ENCODE data around the gene GLG1. TPM values are rescaled to one million over a fixed set of nuclear protein-coding genes. Genes with fewer than 3 reads are reported as not detected.
"Not testable (repeated sequence)": the region's sequence is repeated elsewhere in the genome, so short reads cannot be mapped to it uniquely, and the experiment has no call there.

GLG1 gene
- total and polyA plus RNA-seq, 9 donors: 84.4 to 144 (median 123) TPM

DNA sequence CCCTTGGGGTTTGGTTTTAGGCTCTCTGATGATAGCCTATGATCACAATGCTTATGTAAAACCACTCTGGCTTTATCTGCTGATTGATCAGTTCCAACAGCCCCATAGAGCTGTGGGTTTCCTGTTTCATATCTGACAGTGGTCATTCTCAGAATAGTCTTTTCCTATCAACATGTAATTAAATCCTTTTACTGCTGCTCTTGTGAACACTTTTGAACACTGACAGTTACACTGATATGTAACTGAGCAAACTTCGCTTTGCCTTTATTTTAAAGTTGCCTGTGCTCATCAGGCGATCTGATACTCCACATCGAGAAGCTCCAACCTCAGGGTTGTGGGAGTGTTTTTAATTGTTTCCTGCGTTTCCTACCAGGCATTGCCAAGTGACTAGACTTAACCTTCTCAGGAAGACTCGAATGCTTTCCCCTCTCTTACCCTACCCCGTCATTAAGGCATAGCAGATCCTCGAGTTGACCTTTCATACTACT lies 168.4 kb downstream of the GLG1 start:
- WGBS (ENCODE audit: insufficient coverage): 93% methylated on average over 3 of the region's 7 CpGs
- DNase-seq: no peak
- no peaks in the 10 kb centered on the region for H3K4me1 ChIP-seq (ENCODE audit: control insufficient read depth, insufficient read depth, low read length)

GRCh38 chr16:74431516-74431915 lies 175.4 kb downstream of the GLG1 start:
- H3K36me3 ChIP-seq (ENCODE audit: control insufficient read depth, insufficient read depth, low read length): no peaks in the 10 kb centered on the region
- 80% methylated on average over 3 of the region's 5 CpGs for WGBS (ENCODE audit: insufficient coverage)
- no peaks in the 10 kb centered on the region for H3K4me1 ChIP-seq (ENCODE audit: control insufficient read depth, insufficient read depth, low read length)
- no peak overlapping the region for H3K4me3 ChIP-seq (ENCODE audit: low read length)
- no peaks in the 10 kb centered on the region for H3K9me3 ChIP-seq (replicated peaks; ENCODE audit: control insufficient read depth, low read depth, low read length)
- no peak for DNase-seq
- no peak overlapping the region for H3K27ac ChIP-seq (ENCODE audit: low read length)
- no peaks in the 10 kb centered on the region for H3K27me3 ChIP-seq (ENCODE audit: control insufficient read depth, insufficient read depth, low read length)

More for the DNA sequence above, 168.4 kb downstream of the GLG1 start:
- no peak overlapping the region for H3K27ac ChIP-seq (ENCODE audit: low read length)
- no peaks in the 10 kb centered on the region for H3K9me3 ChIP-seq (replicated peaks; ENCODE audit: control insufficient read depth, low read depth, low read length)
- H3K36me3 ChIP-seq (ENCODE audit: control insufficient read depth, insufficient read depth, low read length): peaks cover 5% of the 10 kb centered on the region
- no peaks in the 10 kb centered on the region for H3K27me3 ChIP-seq (ENCODE audit: control insufficient read depth, insufficient read depth, low read length)
- H3K4me3 ChIP-seq (ENCODE audit: low read length): no peak overlapping the region

- peak; percentile 36 for DNase-seq
- not testable (repeated sequence) for H3K4me1 ChIP-seq (ENCODE audit: control insufficient read depth, insufficient read depth, low read length); H3K36me3 ChIP-seq (ENCODE audit: control insufficient read depth, insufficient read depth, low read length); H3K9me3 ChIP-seq (replicated peaks; ENCODE audit: control insufficient read depth, low read depth, low read length); H3K27me3 ChIP-seq (ENCODE audit: control insufficient read depth, insufficient read depth, low read length); H3K4me3 ChIP-seq (ENCODE audit: low read length); H3K27ac ChIP-seq (ENCODE audit: low read length)
- WGBS (ENCODE audit: insufficient coverage): 48% methylated on average over 4 of the region's 13 CpGs
These were observed 176.7 kb downstream of the GLG1 start for GRCh38 chr16:74430036-74430712.

- not testable (repeated sequence) for H3K27ac ChIP-seq (ENCODE audit: low read length); H3K36me3 ChIP-seq (ENCODE audit: control insufficient read depth, insufficient read depth, low read length); H3K9me3 ChIP-seq (replicated peaks; ENCODE audit: control insufficient read depth, low read depth, low read length); H3K4me3 ChIP-seq (ENCODE audit: low read length); DNase-seq; H3K4me1 ChIP-seq (ENCODE audit: control insufficient read depth, insufficient read depth, low read length); H3K27me3 ChIP-seq (ENCODE audit: control insufficient read depth, insufficient read depth, low read length)
- WGBS (ENCODE audit: insufficient coverage): no CpG with 5 or more reads among the region's 8 CpGs
These were observed 178.4 kb downstream of the GLG1 start for GRCh38 chr16:74428493-74428892.

GRCh38 chr16:74425751-74426150 lies 181.2 kb downstream of the GLG1 start:
- H3K4me1 ChIP-seq (ENCODE audit: control insufficient read depth, insufficient read depth, low read length); H3K9me3 ChIP-seq (replicated peaks; ENCODE audit: control insufficient read depth, low read depth, low read length); DNase-seq; H3K27ac ChIP-seq (ENCODE audit: low read length); H3K4me3 ChIP-seq (ENCODE audit: low read length); H3K36me3 ChIP-seq (ENCODE audit: control insufficient read depth, insufficient read depth, low read length); H3K27me3 ChIP-seq (ENCODE audit: control insufficient read depth, insufficient read depth, low read length): not testable (repeated sequence)
- WGBS (ENCODE audit: insufficient coverage): no CpG with 5 or more reads among the region's 6 CpGs

DNA sequence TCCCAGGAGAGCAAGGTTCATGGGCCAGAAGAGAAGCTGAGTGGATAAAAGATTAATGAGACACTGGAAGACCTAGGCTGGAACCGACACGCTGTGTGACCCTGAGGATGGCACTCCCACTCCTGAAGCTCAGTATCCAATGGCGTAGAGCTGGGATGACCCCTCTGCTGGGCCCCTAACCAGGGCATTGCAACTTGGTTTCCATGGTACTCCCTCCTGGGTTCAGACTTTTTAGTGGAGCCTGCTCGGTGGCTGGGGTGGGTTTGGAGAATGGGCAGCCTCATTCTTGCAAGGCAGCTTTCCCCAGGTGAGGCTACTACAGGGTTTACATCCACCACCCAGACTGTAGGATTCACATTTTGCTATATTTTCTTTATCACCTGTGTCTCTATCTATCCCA lies 183.2 kb downstream of the GLG1 start:
- not testable (repeated sequence) for H3K36me3 ChIP-seq (ENCODE audit: control insufficient read depth, insufficient read depth, low read length); H3K9me3 ChIP-seq (replicated peaks; ENCODE audit: control insufficient read depth, low read depth, low read length); H3K27ac ChIP-seq (ENCODE audit: low read length); DNase-seq; H3K4me1 ChIP-seq (ENCODE audit: control insufficient read depth, insufficient read depth, low read length); H3K4me3 ChIP-seq (ENCODE audit: low read length); H3K27me3 ChIP-seq (ENCODE audit: control insufficient read depth, insufficient read depth, low read length)
- no CpG with 5 or more reads among the region's 4 CpGs for WGBS (ENCODE audit: insufficient coverage)

DNA sequence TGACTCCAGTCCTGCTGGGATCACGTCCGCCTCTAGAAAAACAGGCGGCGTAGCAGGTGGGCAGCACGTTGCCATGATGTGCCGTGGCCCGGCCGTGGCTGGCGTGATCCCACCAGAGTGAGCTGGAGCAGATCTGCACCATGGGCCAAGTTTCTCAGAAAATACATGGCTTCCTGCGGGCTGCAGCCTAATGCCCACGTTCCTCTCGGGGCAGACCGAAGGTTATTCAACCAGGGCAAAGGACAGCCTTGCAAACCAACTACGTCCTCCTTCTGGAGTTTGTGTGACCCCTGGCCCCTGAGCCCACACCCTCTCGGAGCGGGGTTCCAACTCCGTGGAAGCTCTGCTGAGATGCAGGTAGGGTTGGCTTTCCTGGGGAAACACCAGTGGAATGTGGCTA lies 184.8 kb downstream of the GLG1 start:
- not testable (repeated sequence) for H3K9me3 ChIP-seq (replicated peaks; ENCODE audit: control insufficient read depth, low read depth, low read length); H3K36me3 ChIP-seq (ENCODE audit: control insufficient read depth, insufficient read depth, low read length); H3K27ac ChIP-seq (ENCODE audit: low read length); H3K4me1 ChIP-seq (ENCODE audit: control insufficient read depth, insufficient read depth, low read length); H3K4me3 ChIP-seq (ENCODE audit: low read length); H3K27me3 ChIP-seq (ENCODE audit: control insufficient read depth, insufficient read depth, low read length); DNase-seq
- WGBS (ENCODE audit: insufficient coverage): 100% methylated on average over 3 of the region's 17 CpGs

- DNase-seq; H3K4me3 ChIP-seq (ENCODE audit: low read length): not testable (repeated sequence)
- 46% methylated on average over 5 of the region's 16 CpGs for WGBS (ENCODE audit: insufficient coverage)
These were observed 185.5 kb downstream of the GLG1 start for GRCh38 chr16:74421482-74421785.

GRCh38 chr16:74420612-74421481 lies 186.1 kb downstream of the GLG1 start, which contains the start of gene CLEC18B:
TSS of gene CLEC18B (minus strand) at chr16:74421478. CDS start at chr16:74421270, 208 bp downstream.
- not testable (repeated sequence) for H3K4me1 ChIP-seq (ENCODE audit: control insufficient read depth, insufficient read depth, low read length); H3K27ac ChIP-seq (ENCODE audit: low read length); H3K4me3 ChIP-seq (ENCODE audit: low read length); H3K9me3 ChIP-seq (replicated peaks; ENCODE audit: control insufficient read depth, low read depth, low read length); DNase-seq; H3K36me3 ChIP-seq (ENCODE audit: control insufficient read depth, insufficient read depth, low read length); H3K27me3 ChIP-seq (ENCODE audit: control insufficient read depth, insufficient read depth, low read length)
- WGBS (ENCODE audit: insufficient coverage): no CpG with 5 or more reads among the region's 27 CpGs

More at GRCh38 chr16:74421482-74421785, 185.5 kb downstream of the GLG1 start:
- H3K9me3 ChIP-seq (replicated peaks; ENCODE audit: control insufficient read depth, low read depth, low read length); H3K4me1 ChIP-seq (ENCODE audit: control insufficient read depth, insufficient read depth, low read length); H3K27me3 ChIP-seq (ENCODE audit: control insufficient read depth, insufficient read depth, low read length); H3K27ac ChIP-seq (ENCODE audit: low read length); H3K36me3 ChIP-seq (ENCODE audit: control insufficient read depth, insufficient read depth, low read length): not testable (repeated sequence)

DNA sequence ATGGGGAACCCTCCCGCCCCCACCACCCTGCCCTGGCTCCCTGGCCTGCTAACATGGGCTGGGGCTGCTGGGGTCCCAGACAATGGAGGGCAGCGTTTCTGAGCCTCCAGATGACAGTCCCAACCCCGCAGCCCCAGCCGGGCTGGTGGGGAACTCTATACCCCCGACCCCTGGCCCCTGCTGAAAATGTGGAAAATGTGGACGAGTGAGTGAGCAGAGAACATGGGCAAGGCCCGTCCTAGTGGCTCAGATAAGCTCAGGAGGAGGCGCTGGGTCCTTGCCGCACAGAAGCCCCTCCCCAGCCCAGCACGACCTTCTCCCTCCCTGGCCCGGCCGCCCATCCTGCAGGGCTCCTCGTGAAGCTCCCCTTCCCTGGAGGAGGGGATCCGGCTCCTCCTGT lies 187.1 kb downstream of the GLG1 start:
- not testable (repeated sequence) for H3K9me3 ChIP-seq (replicated peaks; ENCODE audit: control insufficient read depth, low read depth, low read length); H3K36me3 ChIP-seq (ENCODE audit: control insufficient read depth, insufficient read depth, low read length); H3K4me3 ChIP-seq (ENCODE audit: low read length); DNase-seq; H3K4me1 ChIP-seq (ENCODE audit: control insufficient read depth, insufficient read depth, low read length); H3K27me3 ChIP-seq (ENCODE audit: control insufficient read depth, insufficient read depth, low read length); H3K27ac ChIP-seq (ENCODE audit: low read length)
- no CpG with 5 or more reads among the region's 14 CpGs for WGBS (ENCODE audit: insufficient coverage)

Data from muscle of leg (tissue), 11 donors.